Liver (tissue), 9 donors: ENCODE data around the gene TMTC1. TPM values are rescaled to one million over a fixed set of nuclear protein-coding genes. Genes with fewer than 3 reads are reported as not detected.

Experiments
- DNase-seq: peaks from one replicate; pipeline ENCODE4 v3.0.0-alpha.2; 2017; ENCODE audit warnings: low spot score
- H3K27ac ChIP-seq, 2 donors: one replicate each; pipeline ENCODE4 v1.7.0; 2013; ENCODE audit warnings: inconsistent platforms in 2 of 2, low read length in 2 of 2, control low read depth in 1 of 2, low read depth in 1 of 2, mild to moderate bottlenecking in 1 of 2
- H3K27me3 ChIP-seq, 4 donors: one replicate each; pipeline versions ENCODE4 v1.6.1 to v1.7.0; 2013; ENCODE audit warnings: low read length in 3 of 4, inconsistent platforms in 1 of 4, mild to moderate bottlenecking in 1 of 4, moderate library complexity in 1 of 4; ENCODE audit not compliant: control insufficient read depth in 4 of 4, insufficient read depth in 4 of 4
- H3K36me3 ChIP-seq, 4 donors: one replicate each; pipeline versions ENCODE4 v1.6.1 to v1.7.0; 2013; ENCODE audit warnings: low read length in 3 of 4, mild to moderate bottlenecking in 3 of 4, low read depth in 1 of 4, moderate library complexity in 1 of 4; ENCODE audit not compliant: control insufficient read depth in 4 of 4, insufficient read depth in 3 of 4
- H3K4me1 ChIP-seq, 4 donors: one replicate each; pipeline versions ENCODE4 v1.6.1 to v1.7.0; 2013; ENCODE audit warnings: low read length in 3 of 4, mild to moderate bottlenecking in 3 of 4, moderate library complexity in 1 of 4; ENCODE audit not compliant: control insufficient read depth in 4 of 4, insufficient read depth in 4 of 4
- H3K4me3 ChIP-seq, 3 donors: one replicate each; pipeline versions ENCODE4 v1.6.1 to v1.7.0; 2013; ENCODE audit warnings: low read length in 3 of 3, control low read depth in 1 of 3, low read depth in 1 of 3, mild to moderate bottlenecking in 1 of 3
- H3K9ac ChIP-seq, 2 donors: one replicate each; pipeline ENCODE4 v1.7.0; 2013; ENCODE audit warnings: low read length in 2 of 2, mild to moderate bottlenecking in 2 of 2, moderate library complexity in 2 of 2, control low read depth in 1 of 2, low read depth in 1 of 2
- H3K9me3 ChIP-seq, 4 donors: one replicate each; pipeline versions ENCODE4 v1.6.1 to v1.7.0; 2013; ENCODE audit warnings: low read length in 3 of 4; ENCODE audit not compliant: control insufficient read depth in 4 of 4
- CTCF ChIP-seq: fragments of 150-350 bp; IDR thresholded peaks from 2 replicates; pipeline ENCODE4 v1.5.1; 2017; ENCODE audit warnings: improper control_type of control experiment, low read depth, low read length; ENCODE audit not compliant: missing input control
- EGR1 ChIP-seq, 2 donors: IDR thresholded peaks; 2 replicates each; pipeline ENCODE4 v1.6.1; 2016 to 2018; ENCODE audit warnings: antibody characterized with exemption in 2 of 2, low read depth in 2 of 2
- FOXA2 ChIP-seq: IDR thresholded peaks from 2 replicates; pipeline ENCODE4 v1.6.1; 2016; ENCODE audit warnings: antibody characterized with exemption
- NR2F2 ChIP-seq: IDR thresholded peaks from 2 replicates; pipeline ENCODE4 v1.6.1; 2016; ENCODE audit warnings: antibody characterized with exemption
- RAD21 ChIP-seq, 2 donors: IDR thresholded peaks; 2 replicates each; pipeline ENCODE4 v1.6.1; 2016; ENCODE audit warnings: antibody characterized with exemption in 2 of 2, mild to moderate bottlenecking in 2 of 2
- REST ChIP-seq: IDR thresholded peaks from 2 replicates; pipeline ENCODE4 v1.6.1; 2016; ENCODE audit warnings: antibody characterized with exemption, mild to moderate bottlenecking
- ZBTB33 ChIP-seq: IDR thresholded peaks from 2 replicates; pipeline ENCODE4 v1.6.1; 2016; ENCODE audit warnings: antibody characterized with exemption
- WGBS: extraction: QIAGEN DNeasy Blood & Tissue Kit; methylation state at CpG from one replicate; pipeline ENCODE4 v1.1.7; 2013; 5-methylcytosine and 5-hydroxymethylcytosine counted together
- polyA plus RNA-seq, 2 donors: library from polyadenylated mRNA; stranded (reverse) in 1 of 2; unstranded in 1 of 2; fragments of 200-250 nt in 1 of 2; fragments of >200 nt in 1 of 2; fragmentation: Nextera tagmentation in 1 of 2; extraction: Ambion mirVana in 1 of 2; gene quantifications; one replicate each; pipeline versions ENCODE4 v1.2.1 to v1.2.3, GENCODE V29; 2013 to 2015
- total RNA-seq, 2 donors: library from RNA; depleted of rRNA; stranded (reverse); fragments of >200 nt; gene quantifications; one replicate each; pipeline ENCODE4 v1.2.3, GENCODE V29; 2014
- donor health status: healthy.
- donor health status: healthy.
- donor health status: healthy.
- donor health status: healthy.
- donor health status: healthy.

The TMTC1 gene
- total and polyA plus RNA-seq, 4 donors = 0.76 to 3.3 (median 2.1) TPM

- Histone ChIP-seq H3K4me3 (no peak overlapping the region), H3K4me1 (peaks cover 3 to 15% (median 3%) of the 10 kb centered on the region in 4 donors), H3K27ac (no peak overlapping the region), H3K27me3 (no peaks in the 10 kb centered on the region), H3K36me3 (no peaks in the 10 kb centered on the region), H3K9me3 (no peaks in the 10 kb centered on the region), H3K9ac (no peak overlapping the region)
- TF ChIP-seq FOXA2 (no peak), ZBTB33 (no peak), EGR1 (IDR thresholded peaks at IDR 0.05; ENCODE audit: low read depth in 2 of 2) (no peak), RAD21 (IDR thresholded peaks at IDR 0.05) (no peak), CTCF (no peak)
- DNase-seq = no peak
Measured at GRCh38 chr12:29778531-29778930, 5.2 kb downstream of the TMTC1 start.

GRCh38 chr12:29773076-29773475 lies 10.7 kb downstream of the TMTC1 start:
- no peaks in the 10 kb centered on the region for H3K27me3 ChIP-seq
- DNase-seq = no peak
- TF ChIP-seq REST (no peak), CTCF (no peak), NR2F2 (peak; percentile 36)
- H3K27ac ChIP-seq = no peak overlapping the region
- no peak overlapping the region for H3K4me3 ChIP-seq
- no peaks in the 10 kb centered on the region for H3K9me3 ChIP-seq
- WGBS = 58% methylated on average over 2 of the region's 2 CpGs
- no peaks in the 10 kb centered on the region for H3K36me3 ChIP-seq
- H3K9ac ChIP-seq = no peak overlapping the region
- peaks cover 0 to 5% (median 0%) of the 10 kb centered on the region in 4 donors for H3K4me1 ChIP-seq
